ENCODE measurements around the gene ANP32E.

DNA sequence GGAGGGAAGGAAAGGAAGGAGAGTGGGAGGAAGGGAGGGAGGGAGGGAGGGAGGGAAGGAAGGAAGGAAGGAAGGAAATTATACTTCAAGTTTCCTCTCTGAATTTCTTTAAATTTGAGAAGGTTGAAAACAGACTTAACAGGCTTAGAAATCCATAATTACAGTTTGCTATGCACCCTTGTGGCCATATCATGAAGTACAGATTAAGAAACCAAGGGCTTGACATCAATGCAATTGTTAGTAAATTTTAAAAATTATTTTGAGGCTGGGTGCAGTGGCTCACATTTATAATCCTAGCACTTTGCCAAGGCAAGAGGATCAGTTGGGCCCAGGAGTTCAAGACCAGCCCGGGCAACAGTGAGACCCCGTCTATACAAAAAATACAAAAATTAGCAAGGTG, 14.4 kb downstream of the ANP32E start:
- TF ChIP-seq, protein P1, sequence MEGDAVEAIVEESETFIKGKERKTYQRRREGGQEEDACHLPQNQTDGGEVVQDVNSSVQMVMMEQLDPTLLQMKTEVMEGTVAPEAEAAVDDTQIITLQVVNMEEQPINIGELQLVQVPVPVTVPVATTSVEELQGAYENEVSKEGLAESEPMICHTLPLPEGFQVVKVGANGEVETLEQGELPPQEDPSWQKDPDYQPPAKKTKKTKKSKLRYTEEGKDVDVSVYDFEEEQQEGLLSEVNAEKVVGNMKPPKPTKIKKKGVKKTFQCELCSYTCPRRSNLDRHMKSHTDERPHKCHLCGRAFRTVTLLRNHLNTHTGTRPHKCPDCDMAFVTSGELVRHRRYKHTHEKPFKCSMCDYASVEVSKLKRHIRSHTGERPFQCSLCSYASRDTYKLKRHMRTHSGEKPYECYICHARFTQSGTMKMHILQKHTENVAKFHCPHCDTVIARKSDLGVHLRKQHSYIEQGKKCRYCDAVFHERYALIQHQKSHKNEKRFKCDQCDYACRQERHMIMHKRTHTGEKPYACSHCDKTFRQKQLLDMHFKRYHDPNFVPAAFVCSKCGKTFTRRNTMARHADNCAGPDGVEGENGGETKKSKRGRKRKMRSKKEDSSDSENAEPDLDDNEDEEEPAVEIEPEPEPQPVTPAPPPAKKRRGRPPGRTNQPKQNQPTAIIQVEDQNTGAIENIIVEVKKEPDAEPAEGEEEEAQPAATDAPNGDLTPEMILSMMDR (IDR thresholded peaks at IDR 0.05 in 4 of 5, conservative IDR thresholded peaks at IDR 0.05 in 1 of 5): peak in 1 of 5 experiments; percentile 25
- no peak for TF ChIP-seq POLR2A (IDR thresholded peaks at IDR 0.05)
